Measurements from ENCODE around the gene PRKD2.

Gene PRKD2

DNA sequence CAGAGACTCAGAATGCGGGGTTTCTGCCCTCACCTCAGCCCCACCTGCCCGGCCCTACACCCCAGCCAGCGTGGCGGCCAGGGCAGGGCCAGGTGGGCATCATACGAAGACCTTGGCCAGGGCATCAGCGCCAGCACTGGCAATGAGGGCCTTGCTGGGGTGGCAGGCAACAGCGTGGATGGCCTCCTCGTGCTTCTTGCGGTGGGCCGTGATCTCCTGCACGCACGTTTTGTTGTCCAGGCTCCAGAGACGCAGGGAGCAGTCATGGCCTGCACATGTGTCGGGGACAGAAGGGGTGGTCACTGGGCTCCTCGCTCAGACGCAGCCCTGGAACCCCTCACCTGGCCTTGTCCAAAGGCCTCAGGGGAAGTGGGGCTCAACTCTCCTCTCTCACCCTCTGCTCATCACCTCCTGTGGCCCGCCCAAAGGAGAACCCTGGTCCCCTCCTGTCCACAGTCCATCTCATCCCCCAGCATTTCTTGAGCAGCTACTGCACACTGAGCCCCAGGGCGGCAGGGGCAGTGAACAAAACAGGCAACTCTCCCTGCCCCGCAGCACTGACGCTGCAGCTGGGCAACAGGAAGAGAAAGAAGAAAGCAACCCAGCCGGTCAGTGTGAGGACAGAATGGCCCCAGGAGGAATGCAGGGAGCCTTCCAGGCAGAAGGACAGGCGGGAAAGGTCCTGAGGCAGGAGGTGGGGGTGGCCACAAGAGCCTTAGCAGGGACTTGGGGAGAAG is 3.8 kb upstream of the PRKD2 start:
- Histone ChIP-seq H3K36me3 (ENCODE audit: control insufficient read depth, insufficient read depth, low read length) (peaks cover 8% of the 10 kb centered on the region), H3K4me3 (ENCODE audit: low read length) (no peak overlapping the region), H3K4me1 (ENCODE audit: control insufficient read depth, insufficient read depth, low read length) (peaks cover 16% of the 10 kb centered on the region), H3K9me3 (ENCODE audit: control insufficient read depth, low read length) (no peaks in the 10 kb centered on the region), H3K9ac (ENCODE audit: low read length) (no peak overlapping the region), H3K27me3 (ENCODE audit: control insufficient read depth, insufficient read depth, low read length) (no peaks in the 10 kb centered on the region)

DNA sequence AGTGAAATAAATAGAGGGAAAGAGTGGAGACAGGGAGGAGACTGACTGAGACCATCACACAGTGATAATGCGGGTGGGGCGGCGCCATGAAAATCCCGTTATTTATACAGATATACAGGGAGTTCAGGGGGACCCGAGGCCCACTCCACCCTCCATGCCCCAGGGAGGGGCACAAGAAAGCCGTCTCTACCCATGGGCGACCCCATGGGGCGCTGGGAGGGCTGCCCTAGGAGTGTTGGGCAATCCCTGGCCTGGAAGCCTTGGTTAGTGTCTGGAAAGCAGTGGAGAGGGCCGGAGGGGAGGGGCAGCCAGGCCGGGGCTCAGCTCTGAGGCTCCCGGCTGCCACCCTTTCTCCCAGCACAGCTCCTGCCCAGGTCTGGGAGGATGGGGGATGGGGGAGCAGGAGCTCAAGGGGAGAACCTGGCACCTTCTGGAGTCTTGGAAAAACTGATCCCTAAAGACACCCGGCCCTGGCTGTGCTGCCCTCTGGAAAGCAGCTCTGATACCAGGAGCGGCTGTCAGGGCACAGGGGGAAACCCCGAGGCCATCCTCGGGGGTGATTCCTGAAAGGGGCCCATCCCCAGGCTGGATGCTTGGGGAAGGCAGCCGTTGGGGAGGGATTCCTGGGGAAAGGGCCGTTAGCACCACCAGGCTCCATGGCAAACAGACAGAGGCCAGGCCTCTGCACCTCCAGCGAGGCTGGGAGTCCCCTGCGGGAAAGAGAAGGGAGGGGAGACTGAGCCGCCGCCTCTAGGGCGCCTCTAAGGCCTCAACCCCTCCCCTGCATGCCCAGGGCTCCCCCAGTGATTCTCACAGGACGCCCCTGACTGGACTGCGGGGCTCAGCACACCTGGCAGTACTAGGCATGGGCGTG is 3.0 kb upstream of the PRKD2 start:
- Histone ChIP-seq H3K9ac (ENCODE audit: low read length) (no peak overlapping the region), H3K4me1 (ENCODE audit: control insufficient read depth, insufficient read depth, low read length) (peaks cover 22% of the 10 kb centered on the region), H3K27me3 (ENCODE audit: control insufficient read depth, insufficient read depth, low read length) (no peaks in the 10 kb centered on the region), H3K4me3 (ENCODE audit: low read length) (no peak overlapping the region), H3K9me3 (ENCODE audit: control insufficient read depth, low read length) (no peaks in the 10 kb centered on the region), H3K36me3 (ENCODE audit: control insufficient read depth, insufficient read depth, low read length) (peaks cover 8% of the 10 kb centered on the region)

DNA sequence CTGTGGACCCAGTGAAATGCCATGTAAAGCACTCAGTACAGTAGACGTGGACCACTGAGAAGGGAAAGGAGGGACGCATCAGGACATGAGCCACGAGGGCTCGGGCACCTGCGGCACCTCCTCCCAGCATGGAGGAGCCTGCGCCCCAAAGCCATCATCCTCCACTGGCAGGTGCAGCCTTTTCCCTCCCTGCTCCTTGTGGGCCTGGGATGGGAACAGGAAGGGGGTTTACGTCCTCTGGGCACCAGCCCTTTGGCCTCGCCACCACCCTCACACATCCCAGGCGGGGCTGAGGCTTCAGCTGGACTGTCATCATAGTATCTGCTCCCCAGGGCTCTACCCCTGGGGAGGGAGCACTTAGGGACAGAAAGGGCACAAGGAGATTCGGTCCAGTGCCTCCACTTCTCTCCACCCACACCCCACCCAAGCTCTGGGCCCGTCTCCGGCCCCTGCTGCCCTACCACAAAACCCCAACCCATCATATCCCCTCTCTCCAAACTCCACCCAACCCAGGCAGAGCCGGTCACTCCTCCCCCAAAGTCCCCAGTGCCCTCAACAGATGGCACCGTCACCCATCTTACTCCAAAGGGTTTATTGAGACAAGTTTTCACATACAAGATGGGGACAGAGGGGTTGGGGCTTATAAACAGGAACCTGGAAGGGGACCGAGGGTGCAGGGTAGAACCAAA is 2.2 kb upstream of the PRKD2 start:
- peaks cover 5% of the 10 kb centered on the region for H3K36me3 ChIP-seq (ENCODE audit: control insufficient read depth, insufficient read depth, low read length)

DNA sequence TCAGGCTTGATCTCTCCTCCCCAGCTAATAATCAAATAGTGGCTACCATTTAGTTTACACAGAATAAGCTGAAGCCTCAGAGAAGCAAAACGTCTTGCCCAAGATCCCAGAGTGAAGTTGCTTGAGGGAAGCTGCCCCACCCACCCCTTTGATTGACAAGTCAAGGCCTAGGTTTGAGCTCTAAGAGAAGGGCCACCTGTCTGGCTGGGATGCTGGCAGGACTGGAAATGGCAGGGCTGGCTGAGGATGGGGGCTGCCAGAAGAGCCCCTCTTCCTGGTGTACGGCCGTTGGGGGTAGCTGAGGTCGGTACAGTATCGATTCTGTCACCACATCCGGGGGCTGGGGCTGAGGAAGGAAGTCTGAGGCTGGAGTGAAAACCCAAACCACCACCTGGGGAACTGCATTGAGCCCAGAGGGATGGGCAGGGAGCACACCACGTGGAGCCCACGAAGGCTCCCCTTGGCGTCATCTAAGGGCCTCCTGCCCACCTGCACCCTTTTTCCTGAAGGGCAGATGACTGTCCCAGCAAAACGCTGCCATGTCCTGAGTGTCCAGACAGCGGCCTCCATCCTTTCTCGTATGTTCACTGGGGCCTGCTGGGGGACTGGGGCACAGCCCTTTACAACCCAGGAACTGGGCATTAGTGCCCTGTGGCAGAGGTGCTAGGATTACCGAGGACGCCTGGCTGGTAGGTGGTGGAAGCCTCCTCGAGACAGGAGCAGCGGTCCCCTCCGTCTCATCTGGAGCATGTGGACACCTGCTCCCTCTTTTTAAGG is 1.4 kb upstream of the PRKD2 start:
- peaks cover 5% of the 10 kb centered on the region for H3K36me3 ChIP-seq (ENCODE audit: control insufficient read depth, insufficient read depth, low read length)
- no peaks in the 10 kb centered on the region for H3K27me3 ChIP-seq (ENCODE audit: control insufficient read depth, insufficient read depth, low read length)
- H3K4me3 ChIP-seq (ENCODE audit: low read length) = no peak overlapping the region
- peaks cover 26% of the 10 kb centered on the region for H3K4me1 ChIP-seq (ENCODE audit: control insufficient read depth, insufficient read depth, low read length)
- H3K9ac ChIP-seq (ENCODE audit: low read length) = peak overlapping the region; percentile 97
- H3K9me3 ChIP-seq (ENCODE audit: control insufficient read depth, low read length) = no peaks in the 10 kb centered on the region

More for the DNA sequence above, 2.2 kb upstream of the PRKD2 start:
- no peak overlapping the region for H3K4me3 ChIP-seq (ENCODE audit: low read length)
- no peak overlapping the region for H3K9ac ChIP-seq (ENCODE audit: low read length)
- H3K27me3 ChIP-seq (ENCODE audit: control insufficient read depth, insufficient read depth, low read length) = no peaks in the 10 kb centered on the region
- peaks cover 26% of the 10 kb centered on the region for H3K4me1 ChIP-seq (ENCODE audit: control insufficient read depth, insufficient read depth, low read length)
- H3K9me3 ChIP-seq (ENCODE audit: control insufficient read depth, low read length) = no peaks in the 10 kb centered on the region

DNA sequence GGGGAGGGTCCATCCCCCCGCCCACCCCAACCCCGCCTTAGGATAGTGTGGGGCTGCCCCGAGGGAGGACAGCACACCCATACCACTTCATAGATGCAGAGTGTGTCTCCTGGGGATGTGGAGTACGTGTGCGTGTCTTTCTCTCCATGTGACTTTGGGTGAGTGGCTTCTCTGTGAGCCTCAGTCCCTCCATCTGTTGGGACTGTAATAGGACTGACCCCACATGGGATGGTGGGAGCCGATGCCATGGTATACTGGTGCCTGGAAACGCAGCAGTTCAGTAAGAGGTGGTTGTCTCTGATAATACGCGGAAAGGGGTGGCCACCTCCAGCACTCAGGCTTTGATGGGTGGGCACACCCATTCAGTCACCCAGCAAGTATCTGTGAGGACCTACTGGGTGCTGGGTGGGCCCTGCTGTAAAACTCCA is 816 bp upstream of the PRKD2 start:
- no peak overlapping the region for H3K4me3 ChIP-seq (ENCODE audit: low read length)
- H3K9ac ChIP-seq (ENCODE audit: low read length) = peak overlapping the region; percentile 97
- H3K9me3 ChIP-seq (ENCODE audit: control insufficient read depth, low read length) = no peaks in the 10 kb centered on the region
- H3K4me1 ChIP-seq (ENCODE audit: control insufficient read depth, insufficient read depth, low read length) = peaks cover 26% of the 10 kb centered on the region
- H3K27me3 ChIP-seq (ENCODE audit: control insufficient read depth, insufficient read depth, low read length) = no peaks in the 10 kb centered on the region
- peaks cover 4% of the 10 kb centered on the region for H3K36me3 ChIP-seq (ENCODE audit: control insufficient read depth, insufficient read depth, low read length)

DNA sequence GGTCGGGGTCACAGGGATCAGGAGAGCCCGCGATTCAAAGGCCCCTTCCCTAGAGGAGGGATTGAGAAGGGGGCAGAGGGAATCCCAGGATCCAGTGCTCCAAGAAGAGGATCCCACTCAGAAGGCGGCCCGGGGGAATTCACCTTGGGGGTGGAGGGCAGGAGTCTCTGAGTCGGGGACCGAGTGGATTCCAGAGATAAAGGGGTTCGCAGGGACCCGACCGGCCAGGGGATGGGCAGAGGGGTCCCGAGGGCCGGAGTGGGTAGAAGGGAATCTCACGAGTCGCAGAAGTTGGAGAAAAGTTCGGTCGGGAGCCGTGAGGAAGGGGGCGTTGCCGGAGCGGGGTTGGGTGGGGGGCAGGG is 261 bp downstream of the PRKD2 start:
- peaks cover 26% of the 10 kb centered on the region for H3K4me1 ChIP-seq (ENCODE audit: control insufficient read depth, insufficient read depth, low read length)
- H3K36me3 ChIP-seq (ENCODE audit: control insufficient read depth, insufficient read depth, low read length) = no peaks in the 10 kb centered on the region
- no peaks in the 10 kb centered on the region for H3K9me3 ChIP-seq (ENCODE audit: control insufficient read depth, low read length)
- H3K27me3 ChIP-seq (ENCODE audit: control insufficient read depth, insufficient read depth, low read length) = no peaks in the 10 kb centered on the region
- H3K9ac ChIP-seq (ENCODE audit: low read length) = peak overlapping the region; percentile 97
- H3K4me3 ChIP-seq (ENCODE audit: low read length) = peak overlapping the region; percentile 80

DNA sequence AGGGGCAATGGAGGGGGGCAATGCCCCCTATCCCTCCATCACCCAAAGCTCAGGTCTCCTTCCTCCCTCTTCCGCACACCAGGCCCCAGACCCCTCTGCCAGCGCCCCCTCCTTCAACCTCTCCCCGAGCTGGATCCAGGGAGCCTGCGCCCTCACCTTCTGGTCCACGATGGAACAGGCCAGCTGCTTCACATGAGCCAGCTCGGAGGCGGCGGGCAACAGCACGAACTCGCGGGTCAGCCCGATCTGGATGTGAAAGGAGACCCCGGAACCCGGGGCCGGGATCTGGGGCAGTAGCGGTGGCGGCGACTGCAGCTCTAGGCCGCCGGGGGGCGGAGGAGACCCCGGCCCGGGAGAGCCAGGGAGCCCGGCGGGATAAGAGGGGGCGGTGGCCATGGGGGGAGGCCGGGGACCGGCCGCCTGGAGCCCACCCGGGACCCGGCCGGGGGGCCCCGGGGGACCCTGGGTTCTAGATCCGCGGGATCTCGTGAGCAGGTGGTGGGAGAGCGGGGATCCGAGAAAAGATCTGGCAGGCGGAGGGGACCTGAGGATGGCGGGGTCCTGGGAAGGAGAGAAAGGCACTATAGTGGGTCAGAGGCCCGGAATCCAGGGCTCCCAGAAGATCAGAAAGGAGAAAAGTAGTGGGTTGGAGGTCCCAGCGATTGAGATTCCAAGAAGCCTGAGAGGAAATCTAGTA is 791 bp downstream of the PRKD2 start:
- peak overlapping the region; percentile 97 for H3K9ac ChIP-seq (ENCODE audit: low read length)
- H3K9me3 ChIP-seq (ENCODE audit: control insufficient read depth, low read length) = no peaks in the 10 kb centered on the region
- H3K27me3 ChIP-seq (ENCODE audit: control insufficient read depth, insufficient read depth, low read length) = no peaks in the 10 kb centered on the region
- H3K4me3 ChIP-seq (ENCODE audit: low read length) = peak overlapping the region; percentile 80
- H3K36me3 ChIP-seq (ENCODE audit: control insufficient read depth, insufficient read depth, low read length) = no peaks in the 10 kb centered on the region
- peaks cover 26% of the 10 kb centered on the region for H3K4me1 ChIP-seq (ENCODE audit: control insufficient read depth, insufficient read depth, low read length)

DNA sequence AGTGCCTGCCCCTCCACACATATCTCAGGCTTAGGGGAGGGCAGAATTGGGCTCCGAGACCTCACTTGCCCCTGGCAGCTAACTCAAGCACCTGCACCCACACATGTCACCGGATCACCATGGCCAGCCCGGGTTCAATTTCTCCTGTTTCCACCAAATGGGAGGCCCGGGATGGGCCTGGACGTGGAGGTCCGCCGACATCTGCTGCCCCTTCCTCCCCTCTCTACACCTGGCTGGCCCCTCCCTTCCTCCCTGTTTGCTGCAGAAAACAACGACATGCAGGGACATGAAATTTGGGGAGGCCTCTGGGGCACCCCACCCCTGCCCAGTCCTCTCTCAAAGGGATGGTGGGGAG is 1.3 kb downstream of the PRKD2 start:
- Histone ChIP-seq H3K36me3 (ENCODE audit: control insufficient read depth, insufficient read depth, low read length) (no peaks in the 10 kb centered on the region), H3K4me3 (ENCODE audit: low read length) (peak overlapping the region; percentile 80), H3K27me3 (ENCODE audit: control insufficient read depth, insufficient read depth, low read length) (no peaks in the 10 kb centered on the region), H3K9me3 (ENCODE audit: control insufficient read depth, low read length) (no peaks in the 10 kb centered on the region), H3K4me1 (ENCODE audit: control insufficient read depth, insufficient read depth, low read length) (peaks cover 26% of the 10 kb centered on the region), H3K9ac (ENCODE audit: low read length) (peak overlapping the region; percentile 97)

DNA sequence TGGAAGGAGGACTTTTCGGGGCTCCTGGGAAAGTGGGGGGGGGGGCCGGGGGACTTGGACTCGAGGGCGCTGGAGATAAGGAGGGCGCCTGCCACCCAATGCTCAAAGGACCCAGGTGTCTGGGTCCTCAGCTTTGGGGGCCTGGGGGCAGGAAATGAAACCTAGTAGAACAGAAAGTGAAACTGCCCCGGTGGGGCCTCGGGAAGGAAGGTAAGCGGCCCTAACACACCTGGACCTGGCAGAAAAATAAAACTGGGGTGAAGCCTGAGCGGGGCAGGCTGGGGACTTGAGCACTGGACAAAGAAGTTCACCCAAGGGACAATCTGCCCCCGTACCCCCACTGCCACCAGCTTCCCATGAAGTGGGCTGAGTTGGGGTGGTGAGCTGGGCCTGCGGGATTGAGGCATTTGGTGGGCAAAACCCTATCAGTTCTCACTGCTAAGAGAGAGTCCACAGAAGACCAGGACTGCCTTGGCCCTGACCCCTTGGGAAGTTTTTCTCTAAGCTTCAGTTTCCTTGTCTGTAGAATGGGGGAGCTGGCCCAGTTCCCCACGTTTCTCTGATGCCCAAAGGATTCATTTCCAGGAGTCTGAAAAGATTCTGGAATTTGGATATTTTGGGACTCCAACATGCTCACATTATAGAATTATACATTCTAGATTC is 2.3 kb downstream of the PRKD2 start:
- Histone ChIP-seq H3K27me3 (ENCODE audit: control insufficient read depth, insufficient read depth, low read length) (no peaks in the 10 kb centered on the region), H3K9me3 (ENCODE audit: control insufficient read depth, low read length) (no peaks in the 10 kb centered on the region), H3K9ac (ENCODE audit: low read length) (peak overlapping the region; percentile 97), H3K36me3 (ENCODE audit: control insufficient read depth, insufficient read depth, low read length) (no peaks in the 10 kb centered on the region), H3K4me1 (ENCODE audit: control insufficient read depth, insufficient read depth, low read length) (peaks cover 26% of the 10 kb centered on the region), H3K4me3 (ENCODE audit: low read length) (peak overlapping the region; percentile 62)

DNA sequence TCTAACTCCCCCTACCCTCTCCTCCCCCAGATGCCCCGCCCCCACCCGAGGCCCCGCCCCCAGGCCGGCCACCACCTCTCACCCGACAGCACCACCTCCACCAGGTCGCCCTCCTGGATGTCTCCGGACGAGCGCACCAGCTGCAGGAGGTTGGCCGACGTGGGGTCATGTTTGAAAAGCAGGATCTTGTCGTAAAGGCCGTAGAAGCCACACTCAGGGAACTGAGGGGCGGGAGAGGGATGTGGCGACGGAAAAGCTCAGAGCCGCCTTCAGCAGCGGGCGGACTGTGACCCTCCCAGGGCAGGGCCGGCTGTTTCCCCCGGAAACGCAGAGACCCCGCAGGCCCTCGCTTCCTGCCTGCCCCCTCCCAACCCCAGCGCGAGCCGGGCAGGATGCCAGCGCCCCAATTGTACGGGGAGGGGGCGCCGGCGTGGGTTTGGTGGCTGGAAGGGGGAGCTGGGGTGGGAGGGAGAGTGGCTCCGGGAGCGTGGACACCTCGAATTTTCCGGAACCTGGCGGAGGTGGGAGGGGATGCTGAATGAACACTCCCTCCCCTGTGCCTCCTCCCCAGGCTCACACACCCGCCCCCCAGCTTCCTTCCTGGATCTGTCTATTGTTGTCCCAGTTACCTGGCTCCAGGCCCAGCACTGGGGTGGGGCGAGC is 3.0 kb downstream of the PRKD2 start:
- H3K9me3 ChIP-seq (ENCODE audit: control insufficient read depth, low read length) = no peaks in the 10 kb centered on the region
- peaks cover 26% of the 10 kb centered on the region for H3K4me1 ChIP-seq (ENCODE audit: control insufficient read depth, insufficient read depth, low read length)
- H3K4me3 ChIP-seq (ENCODE audit: low read length) = peak overlapping the region; percentile 8

More for the DNA sequence above, 3.0 kb downstream of the PRKD2 start:
- Histone ChIP-seq H3K9ac (ENCODE audit: low read length) (peak overlapping the region; percentile 97), H3K36me3 (ENCODE audit: control insufficient read depth, insufficient read depth, low read length) (no peaks in the 10 kb centered on the region), H3K27me3 (ENCODE audit: control insufficient read depth, insufficient read depth, low read length) (no peaks in the 10 kb centered on the region)

Measured in mucosa of stomach (tissue), 1 donor.